MCF 10A (cell line): Measurements from ENCODE around the gene KCNK10. TPM values are rescaled to one million over a fixed set of nuclear protein-coding genes. Genes with fewer than 3 reads are reported as not detected.

Experiments
- BruUV-seq: library from RNA; stranded (reverse); fragments of 400-500 nt; replicated peaks from 2 replicates; lab custom pipeline; 2021; lab: Mats Ljungman, UMichigan
- CTCF ChIA-PET: fragments of 300-600 bp; sonication (Branson Sonifier 250); formaldehyde crosslinking; extraction: SDS; loops from one replicate; lab custom pipeline; 2021; ENCODE audit warnings: antibody characterized with exemption, inconsistent platforms; lab: Yijun Ruan, JAX
- POLR2A ChIA-PET: fragments of 300-600, 350-650 bp; sonication (Branson Sonifier 250); formaldehyde crosslinking; extraction: SDS; loops from one replicate; lab custom pipeline; 2020; ENCODE audit warnings: antibody characterized with exemption, inconsistent platforms; lab: Yijun Ruan, JAX
- DNase-seq: peaks from one replicate; pipeline ENCODE4 v3.0.0-alpha.2; 2018; ENCODE audit not compliant: unreplicated experiment
- H3K27ac Mint-ChIP-seq: one replicate; pipeline ENCODE4 v1.8.0; 2022; ENCODE audit warnings: mild to moderate bottlenecking, low read depth, mixed read lengths; ENCODE audit not compliant: unreplicated experiment
- H3K27me3 Mint-ChIP-seq: one replicate; pipeline ENCODE4 v1.8.0; 2022; ENCODE audit warnings: mixed read lengths; ENCODE audit not compliant: insufficient read depth, unreplicated experiment
- H3K36me3 Mint-ChIP-seq: one replicate; pipeline ENCODE4 v1.8.0; 2022; ENCODE audit warnings: mild to moderate bottlenecking, moderate library complexity, mixed read lengths; ENCODE audit not compliant: insufficient read depth, unreplicated experiment
- H3K4me1 Mint-ChIP-seq: one replicate; pipeline ENCODE4 v1.8.0; 2022; ENCODE audit warnings: mixed read lengths; ENCODE audit not compliant: insufficient read depth, unreplicated experiment
- H3K4me3 Mint-ChIP-seq: one replicate; pipeline ENCODE4 v1.8.0; 2022; ENCODE audit warnings: mild to moderate bottlenecking, moderate library complexity, mixed read lengths; ENCODE audit not compliant: unreplicated experiment
- H3K9me3 Mint-ChIP-seq: one replicate; pipeline ENCODE4 v1.8.0; 2022; ENCODE audit warnings: mixed read lengths; ENCODE audit not compliant: unreplicated experiment
- intact Hi-C: fragments of 100-400 bp; cut with micrococcal nuclease; formaldehyde crosslinking; loops from 2 replicates; pipeline ENCODE4 v1.14.1; 2022
- total RNA-seq: library from RNA; stranded (reverse); gene quantifications from 2 replicates; pipeline ENCODE4 v1.2.3, GENCODE V29; 2022
- TF ChIP-seq, protein P1 (sequence below): fragments of 200-600 bp; IDR thresholded peaks from one replicate; pipeline ENCODE4 v1.8.0; 2022; ENCODE audit warnings: antibody characterized with exemption, mild to moderate bottlenecking; ENCODE audit not compliant: unreplicated experiment

Gene KCNK10
- total RNA-seq, 1 experiment from 2014 or later = not detected

DNA sequence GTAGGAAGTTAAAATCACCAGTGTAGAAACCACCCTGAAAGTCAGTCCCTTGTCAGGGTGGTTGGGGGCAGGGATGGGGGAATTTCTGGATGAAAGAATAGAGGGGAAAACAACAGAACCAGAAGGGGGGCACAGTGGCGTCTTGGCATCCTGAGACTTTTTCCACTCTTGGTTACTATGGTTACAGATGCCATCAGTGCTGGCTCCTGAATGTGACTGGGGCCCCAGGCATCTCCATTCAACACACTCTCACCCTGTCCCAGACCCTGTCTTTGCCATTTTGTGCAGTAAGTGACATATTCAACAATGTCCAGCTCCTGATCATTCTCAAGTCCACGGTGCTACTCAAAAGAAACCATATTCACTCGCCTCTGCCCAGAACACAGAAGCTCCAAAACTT, 11.3 kb downstream of the KCNK10 start:
- ChIA-PET POLR2A (no interaction called here), CTCF (no interaction called here)
- Mint-ChIP-seq H3K36me3 (no peaks in the 10 kb centered on the region), H3K4me3 (no peak overlapping the region), H3K4me1 (no peaks in the 10 kb centered on the region), H3K9me3 (no peaks in the 10 kb centered on the region), H3K27ac (no peak overlapping the region), H3K27me3 (no peaks in the 10 kb centered on the region)
- no TSS peak for BruUV-seq
- DNase-seq = no peak
- intact Hi-C loops = no loop called here
- TF ChIP-seq, protein P1, sequence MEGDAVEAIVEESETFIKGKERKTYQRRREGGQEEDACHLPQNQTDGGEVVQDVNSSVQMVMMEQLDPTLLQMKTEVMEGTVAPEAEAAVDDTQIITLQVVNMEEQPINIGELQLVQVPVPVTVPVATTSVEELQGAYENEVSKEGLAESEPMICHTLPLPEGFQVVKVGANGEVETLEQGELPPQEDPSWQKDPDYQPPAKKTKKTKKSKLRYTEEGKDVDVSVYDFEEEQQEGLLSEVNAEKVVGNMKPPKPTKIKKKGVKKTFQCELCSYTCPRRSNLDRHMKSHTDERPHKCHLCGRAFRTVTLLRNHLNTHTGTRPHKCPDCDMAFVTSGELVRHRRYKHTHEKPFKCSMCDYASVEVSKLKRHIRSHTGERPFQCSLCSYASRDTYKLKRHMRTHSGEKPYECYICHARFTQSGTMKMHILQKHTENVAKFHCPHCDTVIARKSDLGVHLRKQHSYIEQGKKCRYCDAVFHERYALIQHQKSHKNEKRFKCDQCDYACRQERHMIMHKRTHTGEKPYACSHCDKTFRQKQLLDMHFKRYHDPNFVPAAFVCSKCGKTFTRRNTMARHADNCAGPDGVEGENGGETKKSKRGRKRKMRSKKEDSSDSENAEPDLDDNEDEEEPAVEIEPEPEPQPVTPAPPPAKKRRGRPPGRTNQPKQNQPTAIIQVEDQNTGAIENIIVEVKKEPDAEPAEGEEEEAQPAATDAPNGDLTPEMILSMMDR = no peak

DNA sequence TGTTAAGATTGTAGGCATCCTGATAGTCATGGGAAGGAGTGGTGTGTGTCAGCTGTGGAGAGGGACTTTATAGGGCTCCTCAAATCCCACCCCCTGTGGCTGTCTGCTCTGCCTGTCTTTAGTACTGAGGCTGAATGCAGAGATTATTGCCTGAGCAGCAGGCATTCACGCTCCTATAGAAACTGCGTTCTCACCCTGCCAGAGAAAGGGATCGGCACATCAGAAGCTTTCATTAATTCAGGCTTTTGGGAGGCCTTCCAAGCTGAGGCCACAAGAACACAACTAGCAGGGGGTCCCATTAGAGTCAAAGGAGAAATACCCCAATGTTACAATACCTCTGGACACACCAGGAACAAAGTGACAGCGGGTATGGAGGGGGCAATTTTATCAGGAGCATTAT, 12.6 kb downstream of the KCNK10 start:
- intact Hi-C loops = no loop called here
- no TSS peak for BruUV-seq
- Mint-ChIP-seq H3K36me3 (no peaks in the 10 kb centered on the region), H3K9me3 (no peaks in the 10 kb centered on the region), H3K27me3 (no peaks in the 10 kb centered on the region), H3K27ac (no peak overlapping the region), H3K4me3 (no peak overlapping the region), H3K4me1 (no peaks in the 10 kb centered on the region)
- ChIA-PET CTCF (no interaction called here), POLR2A (interaction anchor here (1.0 kb wide), 1 partner anchor 8 kb away, joined by 3 read pairs; no protein-coding TSS in a partner anchor)
- no peak for DNase-seq
- TF ChIP-seq, protein P1 = no peak

DNA sequence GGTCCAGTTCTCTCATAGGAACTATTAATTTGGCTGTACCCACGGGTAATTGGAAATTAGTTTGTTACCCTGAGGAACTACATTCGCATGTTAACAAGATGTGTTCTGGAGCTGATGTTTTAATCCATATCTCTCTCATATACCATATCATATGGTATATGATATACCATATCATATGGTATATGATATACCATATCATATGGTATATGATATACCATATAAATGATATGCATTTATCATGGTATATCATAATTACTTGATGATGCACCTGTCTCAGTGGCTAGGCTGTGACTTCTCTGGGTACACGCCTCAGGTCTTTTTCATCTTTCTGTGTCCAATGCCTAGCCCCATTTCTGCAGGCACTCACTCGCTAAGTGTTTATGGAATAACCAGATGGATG, 13.0 kb downstream of the KCNK10 start:
- H3K4me1 Mint-ChIP-seq = no peaks in the 10 kb centered on the region
- POLR2A ChIA-PET = interaction anchor here (1.0 kb wide), 1 partner anchor 9 kb away, joined by 3 read pairs; no protein-coding TSS in a partner anchor
- no peaks in the 10 kb centered on the region for H3K9me3 Mint-ChIP-seq
- intact Hi-C loops = no loop called here
- H3K36me3 Mint-ChIP-seq = no peaks in the 10 kb centered on the region
- DNase-seq = no peak
- CTCF ChIA-PET = no interaction called here
- no peak overlapping the region for H3K4me3 Mint-ChIP-seq
- no TSS peak for BruUV-seq
- H3K27ac Mint-ChIP-seq = no peak overlapping the region
- no peaks in the 10 kb centered on the region for H3K27me3 Mint-ChIP-seq
- TF ChIP-seq, protein P1 = no peak

DNA sequence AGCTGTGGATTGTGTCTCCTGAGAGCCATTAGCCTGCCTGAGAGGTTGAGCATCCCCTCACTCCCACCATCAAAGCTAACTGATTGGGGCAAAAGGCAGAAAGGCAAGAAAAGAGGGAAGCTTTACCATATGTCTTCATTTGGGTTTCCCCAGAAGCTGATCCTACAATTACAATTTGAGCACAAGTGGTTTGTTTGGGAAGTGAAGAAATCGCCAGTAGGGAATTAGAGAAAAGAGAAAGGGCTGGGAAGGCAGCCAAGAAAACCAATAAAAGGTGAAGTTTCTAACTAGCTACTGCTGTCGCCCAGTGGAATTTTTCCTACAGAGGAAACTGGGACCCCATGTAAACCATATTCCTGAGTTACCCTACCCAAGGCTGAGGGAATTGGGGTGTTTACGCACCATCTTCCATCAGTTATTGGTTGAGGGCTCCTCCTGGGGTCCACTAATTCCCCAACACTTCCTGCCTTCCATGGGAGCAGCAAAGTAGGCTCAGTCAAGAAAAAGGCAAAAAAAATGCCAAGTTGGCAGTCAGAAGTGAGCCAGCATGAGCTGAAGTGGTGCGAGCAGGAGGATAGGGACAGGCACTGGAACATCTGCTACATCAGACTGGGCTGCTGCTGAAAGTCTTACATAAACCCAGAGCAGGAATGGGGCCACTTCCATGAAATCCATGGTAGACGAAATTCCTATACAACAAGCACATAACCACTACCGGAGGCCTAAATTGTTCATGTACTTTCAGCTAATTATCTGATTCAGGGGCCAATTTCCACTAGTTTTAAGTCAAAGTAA, 17.3 kb downstream of the KCNK10 start:
- Mint-ChIP-seq H3K27me3 (peaks cover 18% of the 10 kb centered on the region), H3K27ac (no peak overlapping the region), H3K4me1 (no peaks in the 10 kb centered on the region), H3K4me3 (no peak overlapping the region), H3K9me3 (no peaks in the 10 kb centered on the region), H3K36me3 (peaks cover 6% of the 10 kb centered on the region)
- ChIA-PET CTCF (interaction anchor here (1.3 kb wide), 1 partner anchor 116 kb away, joined by 5 read pairs; no protein-coding TSS in a partner anchor), POLR2A (interaction anchor here (0.8 kb wide), 1 partner anchor 12 kb away, joined by 3 read pairs; no protein-coding TSS in a partner anchor)
- TF ChIP-seq, protein P1 = no peak
- BruUV-seq = no TSS peak
- intact Hi-C loops = no loop called here
- peak; percentile 11 for DNase-seq
